Ovary (tissue), 10 donors: Measurements from ENCODE around the gene C17orf100. TPM values are rescaled to one million over a fixed set of nuclear protein-coding genes. Genes with fewer than 3 reads are reported as not detected.

Experiments
- DNase-seq, 5 donors: peaks; one replicate each; pipeline ENCODE4 v3.0.0-alpha.2; 2019 to 2020
- H3K27ac ChIP-seq, 2 donors: fragments of 200-600 bp; one replicate each; pipeline versions ENCODE4 v1.5.1 to v1.8.0; 2019 to 2022
- H3K27me3 ChIP-seq: fragments of 200-600 bp; one replicate; pipeline ENCODE4 v1.8.0; 2022
- H3K36me3 ChIP-seq: fragments of 200-600 bp; sonication (generic); one replicate; pipeline ENCODE4 v1.5.1; 2019
- H3K4me1 ChIP-seq: one replicate; pipeline ENCODE4 v1.8.1; 2013; ENCODE audit warnings: mild to moderate bottlenecking, moderate library complexity; ENCODE audit not compliant: insufficient read depth
- H3K4me3 ChIP-seq: fragments of 200-600 bp; sonication (generic); one replicate; pipeline ENCODE4 v1.5.1; 2017
- H3K9me3 ChIP-seq, 2 donors: fragments of 200-600 bp in 1 of 2; sonication (generic) in 1 of 2; one replicate each; pipeline versions ENCODE4 v1.5.1 to v1.8.1; 2013 to 2019; ENCODE audit warnings: mild to moderate bottlenecking in 1 of 2, moderate library complexity in 1 of 2
- CTCF ChIP-seq, 3 donors: fragments of 450-650 bp in 2 of 3; fragments of 200-600 bp in 1 of 3; IDR thresholded peaks; one replicate each; pipeline versions ENCODE4 v1.5.1 to v1.8.0; 2016 to 2022; ENCODE audit warnings: antibody characterized with exemption in 3 of 3, mild to moderate bottlenecking in 1 of 3
- EP300 ChIP-seq: sonication (generic); formaldehyde crosslinking; IDR thresholded peaks from one replicate; pipeline ENCODE4 v1.6.1; 2017; ENCODE audit warnings: antibody characterized with exemption
- POLR2A ChIP-seq: fragments of 450-650 bp; IDR thresholded peaks from one replicate; pipeline ENCODE4 v1.6.1; 2017; ENCODE audit warnings: antibody characterized with exemption, mild to moderate bottlenecking, moderate library complexity
- WGBS, 3 donors: extraction: QIAGEN DNeasy Blood & Tissue Kit in 1 of 3; methylation state at CpG; one replicate each; pipeline versions ENCODE4 v1.1.5 to v1.1.7; 2013 to 2017; 5-methylcytosine and 5-hydroxymethylcytosine counted together
- intact Hi-C, 4 donors: fragments of 100-400 bp; cut with DNase I; formaldehyde crosslinking; loops; one replicate each; pipeline versions ENCODE4 v1.11.0 to v1.15.1; 2022 to 2023
- long read RNA-seq, 3 donors: library from polyadenylated mRNA in 2 of 3; unstranded in 2 of 3; transcript quantifications; one replicate each; pipeline ENCODE4 v2.0.0 and lab custom pipeline, GENCODE V29; 2021 to 2026
- polyA plus RNA-seq, 2 donors: library from polyadenylated mRNA; stranded (reverse); fragments of 200-250 nt in 1 of 2; fragments of 350-450 nt in 1 of 2; fragmentation: Illumina TruSeq in 1 of 2; extraction: RNeasy Lipid Tissue Mini Kit (QIAGEN cat#74804) in 1 of 2; gene quantifications; one replicate each; pipeline ENCODE4 v1.2.3, GENCODE V29; 2013 to 2014
- total RNA-seq, 7 donors: library from RNA; depleted of rRNA in 2 of 7; stranded (reverse); fragments of >200 nt in 2 of 7; fragmentation: NEBNext Ultra II Directional in 3 of 7; extraction: Animal tissue kit (Norgen Biotek cat#: 25700) in 3 of 7; gene quantifications; one replicate each; pipeline versions ENCODE4 v1.1.0 to v1.2.4, GENCODE V29; 2016 to 2023
- donor health status: DM: no; HTN: no; CAD: no; lungs with moderate emphysema.
- donor health status: DM: no; HTN: no; CAD: no.
- donor health status: Bipolar disorder and iron deficiency.
- donor health status: DM: yes; HTN: yes; CAD: no.
- donor health status: DM: no; HTN: no; CAD: no.
- donor health status: DM: yes; HTN: yes; CAD: no.

The C17orf100 gene
- 1 to 10 TPM in 6 of 7 donors, under 1 TPM in 1; 0.81 to 2.1 (median 1.6) TPM for total RNA-seq
- 1 to 10 TPM; 1.2 to 2.0 TPM for polyA plus RNA-seq
- long read RNA-seq, donor 1, transcript C17orf100-201 (1 exons, 1,756 nt) = major isoform, 6 of 7 reads
- long read RNA-seq, donor 1, partial matches to known transcripts = 0 of 7 reads
- long read RNA-seq, donor 1, other reads (novel, unspliced or antisense) = 0 of 7 reads
- long read RNA-seq, donor 2, transcript C17orf100-201 (1 exons, 1,756 nt) = major isoform, 7 of 8 reads
- long read RNA-seq, donor 2, partial matches to known transcripts = 0 of 8 reads
- long read RNA-seq, donor 2, other reads (novel, unspliced or antisense) = 0 of 8 reads
- long read RNA-seq, donor 3 = 0 reads

GRCh38 chr17:6651354-6651918 lies at the start of gene C17orf100, which contains the start of gene MED31:
Gene C17orf100 (plus strand): TSS chr17:6651762. CDS start chr17:6651914, 152 bp downstream.
Gene MED31 (minus strand): TSS chr17:6651605. CDS start chr17:6651528, 77 bp downstream.
- no peaks in the 10 kb centered on the region for H3K9me3 ChIP-seq
- H3K4me1 ChIP-seq = peaks cover 6% of the 10 kb centered on the region
- DNase-seq = peak; percentile 92 to 97 (median 95)
- TF ChIP-seq POLR2A (peak; percentile 48), EP300 (no peak)
- H3K36me3 ChIP-seq = no peaks in the 10 kb centered on the region
- H3K27me3 ChIP-seq = no peaks in the 10 kb centered on the region
- H3K27ac ChIP-seq = peak within 1 kb of the TSS in 1 of 2 donors; percentile 60
- intact Hi-C loops = no loop called here
- H3K4me3 ChIP-seq = peak within 1 kb of the TSS; percentile 86
- 1 to 4% (median 2%) methylated on average over 14 to 35 of the region's 35 CpGs for WGBS, 3 donors

- no peak for DNase-seq
- Histone ChIP-seq H3K27ac (no peak overlapping the region), H3K4me3 (no peak overlapping the region), H3K4me1 (peaks cover 3% of the 10 kb centered on the region), H3K27me3 (no peaks in the 10 kb centered on the region), H3K36me3 (no peaks in the 10 kb centered on the region), H3K9me3 (no peaks in the 10 kb centered on the region)
- TF ChIP-seq EP300 (no peak), CTCF (IDR thresholded peaks at IDR 0.05) (no peak), POLR2A (no peak)
- intact Hi-C loops = no loop called here
- 92 to 96% (median 93%) methylated on average over 2 of the region's 2 CpGs for WGBS, 3 donors
Measured at GRCh38 chr17:6602141-6602540, 49.4 kb upstream of the C17orf100 start.

GRCh38 chr17:6603744-6604325 lies 47.7 kb upstream of the C17orf100 start:
- Histone ChIP-seq H3K9me3 (no peaks in the 10 kb centered on the region), H3K27ac (peak overlapping the region in 1 of 2 donors; percentile 1), H3K36me3 (no peaks in the 10 kb centered on the region), H3K4me3 (no peak overlapping the region), H3K27me3 (no peaks in the 10 kb centered on the region), H3K4me1 (peaks cover 3% of the 10 kb centered on the region)
- peak; percentile 58 to 77 (median 64) for DNase-seq
- intact Hi-C loops = no loop called here
- WGBS, 3 donors = 14 to 28% (median 21%) methylated on average over 3 of the region's 3 CpGs
- TF ChIP-seq EP300 (no peak), POLR2A (no peak), CTCF (IDR thresholded peaks at IDR 0.05) (peak in 1 of 3 donors; percentile 8)

- Histone ChIP-seq H3K9me3 (no peaks in the 10 kb centered on the region), H3K27me3 (no peaks in the 10 kb centered on the region), H3K36me3 (no peaks in the 10 kb centered on the region), H3K4me1 (peaks cover 3% of the 10 kb centered on the region), H3K27ac (no peak overlapping the region), H3K4me3 (no peak overlapping the region)
- WGBS, 3 donors = 68 to 81% (median 73%) methylated on average over 6 of the region's 6 CpGs
- intact Hi-C loops = no loop called here
- no peak for DNase-seq
- TF ChIP-seq EP300 (no peak), POLR2A (no peak), CTCF (IDR thresholded peaks at IDR 0.05) (no peak)
Measured at GRCh38 chr17:6605142-6605541, 46.4 kb upstream of the C17orf100 start.
